ENCODE measurements around the gene KCNIP1. TPM values are rescaled to one million over a fixed set of nuclear protein-coding genes. Genes with fewer than 3 reads are reported as not detected.

Gene KCNIP1
- total and polyA plus RNA-seq, 2 of the 8 experiments (the other 6 are each of a cell fraction or from before 2014, with no cell fraction given), result 0.52 to 0.83 TPM

- TF ChIP-seq KDM4A (IDR thresholded peaks at IDR 0.05; ENCODE audit: low read depth, low read length, severe bottlenecking) (peak; percentile 42), SUZ12 (IDR thresholded peaks at IDR 0.05; ENCODE audit: low read length) (peak; percentile 47)
These were observed at the start of gene KCNIP1 (continued) for GRCh38 chr5:170503990-170504596.

All from H1 (cell line).